Osteoblast (primary cell): ENCODE results near the gene BRCA1. TPM values are rescaled to one million over a fixed set of nuclear protein-coding genes. Genes with fewer than 3 reads are reported as not detected.

Experiments used
- DNase-seq: peaks from one replicate; pipeline ENCODE4 v3.0.0; 2011; ENCODE audit warnings: low spot score, mixed read lengths; ENCODE audit not compliant: insufficient read length; ENCODE audit errors: missing footprints
- H2AFZ ChIP-seq: 2 replicates; pipeline ENCODE4 v1.6.0; 2011; ENCODE audit warnings: mild to moderate bottlenecking, low read length
- H3K27ac ChIP-seq: 2 replicates; pipeline ENCODE4 v1.5.1; 2011; ENCODE audit warnings: mild to moderate bottlenecking, low read depth, low read length, moderate library complexity
- H3K27me3 ChIP-seq: 2 replicates; pipeline ENCODE4 v1.6.0; 2012; ENCODE audit warnings: mild to moderate bottlenecking, control low read depth, inconsistent platforms, low read length, moderate library complexity; ENCODE audit not compliant: insufficient read depth
- H3K36me3 ChIP-seq: 2 replicates; pipeline ENCODE4 v1.5.1; 2011; ENCODE audit warnings: mild to moderate bottlenecking, low read length, control low read depth, moderate library complexity; ENCODE audit not compliant: insufficient read depth
- H3K4me1 ChIP-seq: 2 replicates; pipeline ENCODE4 v1.5.1; 2011; ENCODE audit warnings: mild to moderate bottlenecking, low read length, control low read depth, moderate library complexity; ENCODE audit not compliant: insufficient read depth
- H3K4me2 ChIP-seq: 2 replicates; pipeline ENCODE4 v1.6.0; 2011; ENCODE audit warnings: mild to moderate bottlenecking, low read length; ENCODE audit not compliant: insufficient read depth
- H3K4me3 ChIP-seq: fragments of 200-600 bp; sonication (generic); 3 replicates; pipeline ENCODE4 v1.5.1; 2012; ENCODE audit warnings: mild to moderate bottlenecking, low read length, inconsistent platforms; ENCODE audit not compliant: insufficient read depth
- H3K79me2 ChIP-seq: 2 replicates; pipeline ENCODE4 v1.6.0; 2012; ENCODE audit warnings: mild to moderate bottlenecking, low read length, control low read depth, inconsistent platforms; ENCODE audit not compliant: insufficient read depth
- H3K9me3 ChIP-seq: 2 replicates; pipeline ENCODE4 v1.5.1; 2011; ENCODE audit warnings: low read depth, low read length, control low read depth
- H4K20me1 ChIP-seq: 2 replicates; pipeline ENCODE4 v1.6.0; 2012; ENCODE audit warnings: mild to moderate bottlenecking, low read length, control low read depth; ENCODE audit not compliant: insufficient read depth
- total RNA-seq: library from RNA; depleted of rRNA; stranded (reverse); fragments of >200 nt; gene quantifications from 2 replicates; pipeline ENCODE4 v1.2.3, GENCODE V29; 2012
- TF ChIP-seq, protein P1 (sequence below): IDR thresholded peaks from 2 replicates; pipeline ENCODE4 v1.5.1; 2011; ENCODE audit warnings: mild to moderate bottlenecking, low read depth, low read length, moderate library complexity; ENCODE audit errors: extremely low read depth

Gene BRCA1
- total RNA-seq, 1 donor, result 5.4 TPM

DNA sequence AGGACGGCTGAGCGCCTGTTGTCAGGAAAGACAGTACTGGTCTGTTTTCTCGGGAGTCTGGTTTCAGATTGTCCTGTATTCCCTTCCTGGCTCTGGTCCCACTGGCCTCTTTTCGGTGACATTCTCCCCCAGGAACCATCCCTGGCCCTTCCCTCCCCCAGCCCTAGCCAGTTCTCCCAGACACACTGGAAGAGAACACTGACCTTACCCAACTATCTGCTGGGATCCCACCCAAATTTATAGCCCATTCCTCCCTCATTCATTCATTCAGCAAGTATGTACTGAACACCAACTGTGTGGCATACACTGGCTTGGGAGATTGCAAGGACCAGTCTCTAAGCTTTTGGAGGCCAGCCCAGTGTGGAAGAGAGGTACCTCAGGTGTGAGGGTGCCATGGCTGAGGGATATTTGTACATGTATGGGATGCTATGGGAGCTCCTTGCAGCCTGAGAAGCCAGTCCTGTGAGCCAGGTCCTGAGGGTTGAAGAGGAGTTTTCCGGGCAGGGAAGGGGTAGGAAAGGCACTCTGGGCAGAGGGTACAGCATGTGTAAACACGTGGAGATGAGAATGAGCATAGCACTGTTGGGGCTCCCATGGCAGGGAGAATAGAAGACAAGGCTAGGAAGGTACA lies 94.9 kb downstream of the BRCA1 start:
- no peak overlapping the region for H3K27ac ChIP-seq
- H3K4me2 ChIP-seq, result no peak overlapping the region
- H3K36me3 ChIP-seq, result no peaks in the 10 kb centered on the region
- H2AFZ ChIP-seq, result peak overlapping the region; percentile 36
- peak; percentile 76 for DNase-seq
- H3K27me3 ChIP-seq, result no peaks in the 10 kb centered on the region
- no peaks in the 10 kb centered on the region for H3K79me2 ChIP-seq
- no peaks in the 10 kb centered on the region for H4K20me1 ChIP-seq
- H3K4me3 ChIP-seq, result no peak overlapping the region
- no peaks in the 10 kb centered on the region for H3K9me3 ChIP-seq
- no peaks in the 10 kb centered on the region for H3K4me1 ChIP-seq
- TF ChIP-seq, protein P1, sequence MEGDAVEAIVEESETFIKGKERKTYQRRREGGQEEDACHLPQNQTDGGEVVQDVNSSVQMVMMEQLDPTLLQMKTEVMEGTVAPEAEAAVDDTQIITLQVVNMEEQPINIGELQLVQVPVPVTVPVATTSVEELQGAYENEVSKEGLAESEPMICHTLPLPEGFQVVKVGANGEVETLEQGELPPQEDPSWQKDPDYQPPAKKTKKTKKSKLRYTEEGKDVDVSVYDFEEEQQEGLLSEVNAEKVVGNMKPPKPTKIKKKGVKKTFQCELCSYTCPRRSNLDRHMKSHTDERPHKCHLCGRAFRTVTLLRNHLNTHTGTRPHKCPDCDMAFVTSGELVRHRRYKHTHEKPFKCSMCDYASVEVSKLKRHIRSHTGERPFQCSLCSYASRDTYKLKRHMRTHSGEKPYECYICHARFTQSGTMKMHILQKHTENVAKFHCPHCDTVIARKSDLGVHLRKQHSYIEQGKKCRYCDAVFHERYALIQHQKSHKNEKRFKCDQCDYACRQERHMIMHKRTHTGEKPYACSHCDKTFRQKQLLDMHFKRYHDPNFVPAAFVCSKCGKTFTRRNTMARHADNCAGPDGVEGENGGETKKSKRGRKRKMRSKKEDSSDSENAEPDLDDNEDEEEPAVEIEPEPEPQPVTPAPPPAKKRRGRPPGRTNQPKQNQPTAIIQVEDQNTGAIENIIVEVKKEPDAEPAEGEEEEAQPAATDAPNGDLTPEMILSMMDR, result no peak

DNA sequence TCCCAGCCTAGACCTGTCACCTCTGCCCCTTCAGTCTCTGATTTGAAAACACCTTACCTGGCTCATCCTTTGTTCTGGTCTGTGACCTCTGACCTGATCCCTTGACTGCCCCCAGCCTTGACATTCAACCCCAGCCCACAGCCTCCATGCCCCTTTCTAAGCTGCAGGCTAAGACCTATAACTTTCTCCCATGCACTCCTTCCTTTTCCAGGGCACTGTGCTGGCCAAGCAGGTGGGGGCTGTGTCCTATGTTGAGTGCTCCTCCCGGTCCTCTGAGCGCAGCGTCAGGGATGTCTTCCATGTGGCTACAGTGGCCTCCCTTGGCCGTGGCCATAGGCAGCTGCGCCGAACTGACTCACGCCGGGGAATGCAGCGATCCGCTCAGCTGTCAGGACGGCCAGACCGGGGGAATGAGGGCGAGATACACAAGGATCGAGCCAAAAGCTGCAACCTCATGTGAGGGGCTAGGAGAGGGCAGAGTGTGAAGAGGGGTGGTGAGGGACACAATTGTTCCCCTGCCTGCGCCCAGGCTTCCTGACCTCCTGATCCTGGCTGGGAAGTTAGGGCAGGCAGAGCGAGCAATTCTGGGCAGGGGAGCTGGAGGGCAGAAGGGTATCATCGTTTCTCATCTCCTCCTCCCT lies 96.8 kb downstream of the BRCA1 start:
- Histone ChIP-seq H3K4me3 (no peak overlapping the region), H3K27ac (no peak overlapping the region)
- TF ChIP-seq, protein P1, result no peak

DNA sequence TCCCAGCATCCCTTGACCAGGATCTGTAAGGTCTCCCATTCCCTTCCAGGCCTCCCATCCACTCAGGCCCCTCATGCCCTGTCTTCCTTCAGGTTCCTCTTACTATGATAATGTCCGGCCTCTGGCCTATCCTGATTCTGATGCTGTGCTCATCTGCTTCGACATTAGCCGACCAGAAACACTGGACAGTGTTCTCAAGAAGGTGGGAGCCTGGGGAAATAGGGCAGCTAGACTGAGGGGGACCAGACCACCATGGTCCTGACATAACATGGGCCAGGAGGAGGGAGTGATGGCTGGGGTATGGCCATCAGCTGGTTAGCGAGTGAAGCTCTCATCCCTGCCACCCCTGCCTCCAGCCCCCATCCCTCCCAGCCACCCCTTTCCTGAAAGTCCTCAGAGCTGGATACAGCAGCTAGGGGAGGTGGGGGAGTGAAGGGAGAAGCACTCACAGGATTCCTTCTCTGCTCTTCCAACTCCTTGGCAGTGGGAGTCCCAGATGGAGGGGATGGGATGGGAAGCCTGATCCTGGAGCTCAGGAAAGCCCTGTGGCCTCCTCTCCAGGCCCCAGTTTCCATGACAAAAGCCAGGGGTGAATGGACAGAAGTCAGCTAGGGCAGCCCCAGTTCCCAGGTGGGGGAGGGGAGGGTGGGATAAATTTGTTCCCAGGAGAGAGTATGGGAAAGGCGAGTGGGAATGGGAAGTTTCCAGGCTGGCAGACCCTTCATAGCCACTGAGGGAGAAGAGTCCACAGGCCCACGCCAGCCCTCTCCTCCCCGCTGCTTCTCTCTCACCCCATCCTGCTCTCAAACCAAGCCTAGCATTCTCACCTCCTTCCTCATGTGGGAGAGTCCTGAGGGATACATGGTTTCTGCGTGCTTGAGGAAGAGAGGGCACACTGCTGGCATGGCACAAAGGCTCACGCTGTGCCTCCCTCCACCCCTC lies 97.8 kb downstream of the BRCA1 start:
- no peak overlapping the region for H3K4me3 ChIP-seq
- peaks cover 3% of the 10 kb centered on the region for H3K4me1 ChIP-seq
- H4K20me1 ChIP-seq, result no peaks in the 10 kb centered on the region
- H3K79me2 ChIP-seq, result peaks cover under 1% of the 10 kb centered on the region
- no peak overlapping the region for H3K27ac ChIP-seq
- H3K9me3 ChIP-seq, result no peaks in the 10 kb centered on the region
- TF ChIP-seq, protein P1, result no peak
- no peaks in the 10 kb centered on the region for H3K36me3 ChIP-seq
- no peaks in the 10 kb centered on the region for H3K27me3 ChIP-seq
- H2AFZ ChIP-seq, result no peak overlapping the region
- no peak overlapping the region for H3K4me2 ChIP-seq
- DNase-seq, result peak; percentile 71

More for the DNA sequence above, 96.8 kb downstream of the BRCA1 start:
- H4K20me1 ChIP-seq, result no peaks in the 10 kb centered on the region
- no peaks in the 10 kb centered on the region for H3K9me3 ChIP-seq
- H3K4me1 ChIP-seq, result peaks cover 3% of the 10 kb centered on the region
- no peak overlapping the region for H3K4me2 ChIP-seq
- peak; percentile 6 for DNase-seq
- no peaks in the 10 kb centered on the region for H3K79me2 ChIP-seq
- H3K36me3 ChIP-seq, result no peaks in the 10 kb centered on the region
- no peaks in the 10 kb centered on the region for H3K27me3 ChIP-seq
- no peak overlapping the region for H2AFZ ChIP-seq

DNA sequence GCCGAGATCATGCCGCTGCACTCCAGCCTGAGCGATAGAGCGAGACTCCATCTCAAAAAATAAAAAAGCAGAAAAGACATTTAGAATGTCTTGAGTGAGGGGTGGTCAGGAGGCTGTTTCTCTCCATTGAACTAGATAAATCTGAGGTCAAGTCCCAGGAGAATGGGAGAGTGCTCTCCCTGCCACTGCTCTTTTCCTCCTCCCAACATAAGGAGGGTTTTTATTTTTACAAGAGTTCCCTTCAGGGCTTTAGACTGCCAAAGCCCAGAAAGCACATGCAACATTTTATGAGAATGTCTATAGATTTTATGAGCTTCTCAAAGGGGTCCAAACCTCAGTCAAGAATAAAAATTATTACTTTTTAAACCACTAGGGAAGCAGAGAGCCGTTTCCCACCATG lies 98.6 kb downstream of the BRCA1 start:
- H4K20me1 ChIP-seq, result no peaks in the 10 kb centered on the region
- no peak overlapping the region for H3K4me3 ChIP-seq
- H3K36me3 ChIP-seq, result no peaks in the 10 kb centered on the region
- H3K9me3 ChIP-seq, result no peaks in the 10 kb centered on the region
- TF ChIP-seq, protein P1, result no peak
- no peak overlapping the region for H2AFZ ChIP-seq
- peak; percentile 79 for DNase-seq
- H3K4me1 ChIP-seq, result peaks cover 3% of the 10 kb centered on the region
- peaks cover 8% of the 10 kb centered on the region for H3K79me2 ChIP-seq
- H3K27ac ChIP-seq, result no peak overlapping the region
- no peaks in the 10 kb centered on the region for H3K27me3 ChIP-seq
- H3K4me2 ChIP-seq, result no peak overlapping the region
